HEK293 (cell line): ENCODE data around the gene GRK5.

ENCODE experiments used
- CTCF ChIA-PET: fragments of 350-600 bp; formaldehyde crosslinking; extraction: SDS; loops from one replicate; lab custom pipeline; 2021; ENCODE audit warnings: antibody characterized with exemption; lab: Yijun Ruan, JAX
- POLR2A ChIA-PET: fragments of 300-600 bp; formaldehyde crosslinking; extraction: SDS; loops from one replicate; lab custom pipeline; 2020; ENCODE audit warnings: antibody characterized with exemption, inconsistent platforms; lab: Yijun Ruan, JAX
- H3K27ac ChIP-seq: fragments of 200-500 bp; sonication (Bioruptor generic); 2 replicates; pipeline ENCODE4 v1.5.1; 2014; ENCODE audit warnings: low read depth, low read length, control low read depth, inconsistent platforms; ENCODE audit errors: extremely low read depth
- H3K36me3 ChIP-seq, 2 experiments: fragments of 200-500 bp in 1 of 2; sonication (Bioruptor generic) in 1 of 2; 1 replicate in 1 of 2; 2 replicates in 1 of 2; pipeline ENCODE4 v1.5.1; 2014 to 2017; ENCODE audit warnings: inconsistent platforms in 2 of 2, low read length in 2 of 2; ENCODE audit not compliant: control insufficient read depth in 2 of 2, insufficient read depth in 1 of 2
- H3K4me1 ChIP-seq: fragments of 200-500 bp; sonication (Bioruptor generic); 2 replicates; pipeline ENCODE4 v1.5.1; 2014; ENCODE audit warnings: mild to moderate bottlenecking, low read length, inconsistent platforms; ENCODE audit not compliant: control insufficient read depth, insufficient read depth
- H3K4me3 ChIP-seq: 2 replicates; pipeline ENCODE4 v1.5.1; 2011; ENCODE audit warnings: low read depth, mild to moderate bottlenecking, control low read depth, low read length, moderate library complexity
- H3K9me3 ChIP-seq: fragments of 200-500 bp; sonication (Bioruptor generic); 2 replicates; pipeline ENCODE4 v1.5.1; 2014; ENCODE audit warnings: low read depth, low read length, inconsistent platforms; ENCODE audit not compliant: control insufficient read depth, insufficient read depth
- BCL11A ChIP-seq: fragments of 450-650 bp; formaldehyde crosslinking; IDR thresholded peaks from 2 replicates; pipeline ENCODE4 v1.5.1; 2016; ENCODE audit warnings: low read depth, missing biosample characterization, missing genetic modification characterization
- FEZF1 ChIP-seq: fragments of 450-650 bp; formaldehyde crosslinking; IDR thresholded peaks from 2 replicates; pipeline ENCODE4 v1.5.1; 2016; ENCODE audit warnings: missing biosample characterization, missing genetic modification characterization
- GLI2 ChIP-seq: fragments of 450-650 bp; formaldehyde crosslinking; IDR thresholded peaks from 2 replicates; pipeline ENCODE4; 2017; ENCODE audit warnings: missing biosample characterization, missing genetic modification characterization, low read depth, borderline replicate concordance
- IKZF3 ChIP-seq: fragments of 450-650 bp; IDR thresholded peaks from 2 replicates; pipeline ENCODE4 v1.5.0; 2018; ENCODE audit warnings: missing biosample characterization, mild to moderate bottlenecking, missing genetic modification characterization, moderate library complexity
- KLF7 ChIP-seq: fragments of 450-650 bp; formaldehyde crosslinking; IDR thresholded peaks from 2 replicates; pipeline ENCODE4 v1.5.1; 2016; ENCODE audit warnings: missing biosample characterization, missing genetic modification characterization, borderline replicate concordance
- RBAK ChIP-seq: fragments of 450-650 bp; formaldehyde crosslinking; IDR thresholded peaks from 2 replicates; pipeline ENCODE4 v1.5.1; 2016; ENCODE audit warnings: missing biosample characterization, missing genetic modification characterization
- ZBTB1 ChIP-seq: fragments of 450-650 bp; formaldehyde crosslinking; IDR thresholded peaks from 2 replicates; pipeline ENCODE4 v1.5.1; 2016; ENCODE audit warnings: missing biosample characterization, missing genetic modification characterization
- ZNF121 ChIP-seq: fragments of 450-650 bp; formaldehyde crosslinking; IDR thresholded peaks from 2 replicates; pipeline ENCODE4 v1.5.1; 2016; ENCODE audit warnings: missing biosample characterization, missing genetic modification characterization
- ZNF133 ChIP-seq: fragments of 450-650 bp; formaldehyde crosslinking; IDR thresholded peaks from 2 replicates; pipeline ENCODE4 v1.5.1; 2016; ENCODE audit warnings: missing biosample characterization, missing genetic modification characterization
- ZNF174 ChIP-seq: fragments of 450-650 bp; formaldehyde crosslinking; IDR thresholded peaks from 2 replicates; pipeline ENCODE4 v1.5.0; 2017; ENCODE audit warnings: missing biosample characterization, mild to moderate bottlenecking, missing genetic modification characterization
- ZNF19 ChIP-seq: fragments of 450-650 bp; formaldehyde crosslinking; IDR thresholded peaks from 2 replicates; pipeline ENCODE4; 2016; ENCODE audit warnings: missing biosample characterization, missing genetic modification characterization, low read depth
- ZNF202 ChIP-seq: fragments of 450-650 bp; formaldehyde crosslinking; IDR thresholded peaks from 2 replicates; pipeline ENCODE4 v1.5.1; 2016; ENCODE audit warnings: missing biosample characterization, missing genetic modification characterization, borderline replicate concordance
- ZNF211 ChIP-seq: fragments of 450-650 bp; formaldehyde crosslinking; IDR thresholded peaks from 2 replicates; pipeline ENCODE4 v1.5.1; 2016; ENCODE audit warnings: low read depth, missing biosample characterization, missing genetic modification characterization
- ZNF302 ChIP-seq: fragments of 450-650 bp; formaldehyde crosslinking; IDR thresholded peaks from 2 replicates; pipeline ENCODE4 v1.5.1; 2016; ENCODE audit warnings: missing biosample characterization, missing genetic modification characterization, low read depth
- ZNF311 ChIP-seq: fragments of 450-650 bp; formaldehyde crosslinking; IDR thresholded peaks from 2 replicates; pipeline ENCODE4 v1.5.1; 2017; ENCODE audit warnings: missing biosample characterization, missing genetic modification characterization, borderline replicate concordance
- ZNF366 ChIP-seq: fragments of 450-650 bp; formaldehyde crosslinking; conservative IDR thresholded peaks from 2 replicates; pipeline ENCODE4 v1.5.1; 2016; ENCODE audit warnings: missing biosample characterization, missing genetic modification characterization
- ZNF37A ChIP-seq: fragments of 450-650 bp; IDR thresholded peaks from 2 replicates; pipeline ENCODE4 v1.5.1; 2018; ENCODE audit warnings: missing biosample characterization, missing genetic modification characterization
- ZNF433 ChIP-seq: fragments of 450-650 bp; formaldehyde crosslinking; IDR thresholded peaks from 2 replicates; pipeline ENCODE4 v1.5.1; 2016; ENCODE audit warnings: missing biosample characterization, missing genetic modification characterization, low read depth
- ZNF473 ChIP-seq: fragments of 450-650 bp; formaldehyde crosslinking; IDR thresholded peaks from 2 replicates; pipeline ENCODE4 v1.5.1; 2017; ENCODE audit warnings: missing biosample characterization, missing genetic modification characterization
- ZNF48 ChIP-seq: fragments of 450-650 bp; formaldehyde crosslinking; IDR thresholded peaks from 2 replicates; pipeline ENCODE4 v1.5.1; 2016; ENCODE audit warnings: missing biosample characterization, missing genetic modification characterization
- ZNF530 ChIP-seq: fragments of 450-650 bp; formaldehyde crosslinking; IDR thresholded peaks from 2 replicates; pipeline ENCODE4 v1.5.1; 2016; ENCODE audit warnings: low read depth, missing biosample characterization, missing genetic modification characterization
- ZNF585B ChIP-seq: fragments of 450-650 bp; formaldehyde crosslinking; IDR thresholded peaks from 2 replicates; pipeline ENCODE4 v1.5.1; 2016; ENCODE audit warnings: missing biosample characterization, missing genetic modification characterization
- ZNF626 ChIP-seq: fragments of 450-650 bp; sonication (Bioruptor Pico); formaldehyde crosslinking; IDR thresholded peaks from 2 replicates; pipeline ENCODE4 v1.5.1; 2018; ENCODE audit warnings: missing biosample characterization, missing genetic modification characterization, inconsistent platforms
- ZNF701 ChIP-seq: fragments of 450-650 bp; formaldehyde crosslinking; IDR thresholded peaks from 2 replicates; pipeline ENCODE4 v1.5.1; 2016; ENCODE audit warnings: missing biosample characterization, missing genetic modification characterization
- ZNF791 ChIP-seq: fragments of 450-650 bp; formaldehyde crosslinking; IDR thresholded peaks from 2 replicates; pipeline ENCODE4 v1.5.1; 2016; ENCODE audit warnings: missing biosample characterization, missing genetic modification characterization
- ZNF830 ChIP-seq: fragments of 450-650 bp; IDR thresholded peaks from 2 replicates; pipeline ENCODE4 v1.5.0; 2018; ENCODE audit warnings: missing biosample characterization, missing genetic modification characterization, low read depth, mild to moderate bottlenecking, moderate library complexity
- TF ChIP-seq, protein P1 (sequence below): fragments of 450-650 bp; formaldehyde crosslinking; IDR thresholded peaks from 2 replicates; pipeline ENCODE4 v1.5.1; 2016; ENCODE audit warnings: missing biosample characterization, missing genetic modification characterization

GRK5 gene

DNA sequence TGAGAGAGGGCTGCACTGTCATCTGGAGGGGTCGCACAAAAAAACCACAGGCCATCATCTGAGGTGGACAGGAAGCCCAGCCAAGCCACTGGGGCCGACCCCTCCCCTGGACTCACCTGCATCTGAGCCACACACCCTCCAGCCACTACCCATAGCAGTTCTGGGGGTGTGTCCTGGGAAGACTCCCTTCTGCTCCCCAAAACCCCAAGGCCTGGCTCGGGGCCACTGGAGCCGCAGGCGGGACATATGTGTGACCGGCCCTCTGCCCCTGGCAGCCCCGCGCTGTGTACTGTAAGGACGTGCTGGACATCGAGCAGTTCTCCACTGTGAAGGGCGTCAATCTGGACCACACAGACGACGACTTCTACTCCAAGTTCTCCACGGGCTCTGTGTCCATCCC is 245.0 kb downstream of the GRK5 start:
- Histone ChIP-seq H3K36me3 (no peaks in the 10 kb centered on the region), H3K4me1 (no peaks in the 10 kb centered on the region), H3K4me3 (no peak overlapping the region), H3K9me3 (no peaks in the 10 kb centered on the region), H3K27ac (no peak overlapping the region)
- POLR2A ChIA-PET, result no interaction called here
- CTCF ChIA-PET, result interaction anchor here (0.5 to 0.6 kb wide), 2 partner anchors 37 to 155 kb away, joined by 3 to 5 read pairs; no protein-coding TSS in a partner anchor
- no peak for TF ChIP-seq ZNF174 (tag by site-specific recombination)
- TF ChIP-seq ZNF626 (tag by site-specific recombination), result no peak
- TF ChIP-seq, all 188 proteins: peak for 0

DNA sequence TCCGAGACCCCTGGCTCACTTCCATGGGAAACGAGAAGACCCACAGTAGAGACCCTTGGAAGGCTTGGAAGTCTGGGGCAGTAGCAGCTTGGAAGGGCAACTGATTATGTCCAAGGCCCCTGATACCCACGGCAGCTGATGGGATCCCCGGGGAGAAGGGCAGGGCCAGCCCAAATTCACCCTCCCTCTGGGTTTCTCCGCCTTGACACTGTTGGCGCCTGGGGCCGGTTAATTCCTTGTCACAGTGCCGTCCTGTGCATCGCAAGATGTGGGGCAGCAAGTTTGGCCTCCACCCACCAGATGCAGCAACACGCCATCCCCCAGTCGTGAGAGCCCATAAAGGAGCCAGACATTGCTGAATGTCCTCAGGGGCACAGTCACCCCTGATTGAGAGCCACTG is 245.9 kb downstream of the GRK5 start:
- CTCF ChIA-PET, result interaction anchor here (0.5 kb wide), 1 partner anchor 255 kb away, joined by 3 read pairs; no protein-coding TSS in a partner anchor
- Histone ChIP-seq H3K27ac (no peak overlapping the region), H3K36me3 (no peaks in the 10 kb centered on the region), H3K4me3 (no peak overlapping the region), H3K4me1 (no peaks in the 10 kb centered on the region), H3K9me3 (no peaks in the 10 kb centered on the region)
- POLR2A ChIA-PET, result no interaction called here
- TF ChIP-seq ZNF211 (tag by site-specific recombination) (no peak), KLF7 (tag by site-specific recombination) (no peak), ZNF433 (tag by site-specific recombination) (no peak), ZNF48 (no peak), ZNF202 (tag by site-specific recombination) (no peak), IKZF3 (tag by site-specific recombination) (no peak), ZNF37A (no peak), ZNF366 (tag by site-specific recombination) (no peak), ZNF701 (tag by site-specific recombination) (no peak), ZNF302 (tag by site-specific recombination) (no peak), ZNF133 (tag by site-specific recombination) (no peak), ZNF830 (tag by site-specific recombination) (no peak), ZNF121 (tag by site-specific recombination) (no peak), GLI2 (tag by site-specific recombination) (no peak), ZNF473 (tag by site-specific recombination) (no peak), ZNF791 (no peak)

DNA sequence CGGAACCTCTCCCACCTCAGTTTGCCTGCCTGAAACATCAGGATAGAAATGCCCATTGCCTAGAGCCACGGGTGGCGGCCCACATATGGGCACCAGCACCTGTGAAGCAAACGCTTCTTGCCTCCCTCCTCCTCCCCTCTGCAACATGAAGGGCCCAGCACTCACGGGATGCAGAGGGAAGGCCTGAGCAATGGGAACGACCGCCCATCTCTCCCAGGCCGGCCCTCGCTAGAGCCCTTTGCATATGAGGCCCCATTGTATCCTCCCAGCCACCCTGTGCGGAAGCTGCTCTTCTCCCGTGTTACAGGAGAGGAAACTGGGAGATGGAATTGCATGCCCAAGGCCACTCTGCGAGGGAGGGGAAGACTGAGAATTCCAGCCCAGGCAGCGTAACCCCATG is 246.9 kb downstream of the GRK5 start:
- ChIA-PET POLR2A (no interaction called here), CTCF (interaction anchor here (0.7 kb wide), 1 partner anchor 9 kb away, joined by 3 read pairs; no protein-coding TSS in a partner anchor)
- TF ChIP-seq RBAK (tag by site-specific recombination), result no peak
- peak; percentile 65 for TF ChIP-seq ZNF585B (tag by site-specific recombination)
- no peak for TF ChIP-seq BCL11A (tag by site-specific recombination)
- no peak for TF ChIP-seq ZNF530 (tag by site-specific recombination)
- H3K4me3 ChIP-seq, result no peak overlapping the region
- H3K4me1 ChIP-seq, result no peaks in the 10 kb centered on the region
- H3K9me3 ChIP-seq, result no peaks in the 10 kb centered on the region
- no peak overlapping the region for H3K27ac ChIP-seq
- H3K36me3 ChIP-seq, result no peaks in the 10 kb centered on the region

DNA sequence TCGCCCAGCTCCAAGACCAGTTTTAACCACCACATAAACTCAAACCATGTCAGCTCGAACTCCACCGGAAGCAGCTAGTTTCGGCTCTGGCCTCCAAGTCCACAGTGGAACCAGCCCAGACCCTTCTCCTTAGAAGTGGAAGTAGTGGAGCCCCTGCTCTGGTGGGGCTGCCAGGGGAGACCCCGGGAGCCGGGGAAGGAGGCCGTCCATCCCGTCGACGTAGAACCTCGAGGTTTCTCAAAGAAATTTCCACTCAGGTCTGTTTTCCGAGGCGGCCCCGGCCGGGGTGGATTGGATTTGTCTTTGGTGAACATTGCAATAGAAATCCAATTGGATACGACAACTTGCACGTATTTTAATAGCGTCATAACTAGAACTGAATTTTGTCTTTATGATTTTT is 247.6 kb downstream of the GRK5 start:
- CTCF ChIA-PET, result no interaction called here
- H3K27ac ChIP-seq, result no peak overlapping the region
- no peak overlapping the region for H3K4me3 ChIP-seq
- H3K36me3 ChIP-seq, result no peaks in the 10 kb centered on the region
- TF ChIP-seq, protein P1, sequence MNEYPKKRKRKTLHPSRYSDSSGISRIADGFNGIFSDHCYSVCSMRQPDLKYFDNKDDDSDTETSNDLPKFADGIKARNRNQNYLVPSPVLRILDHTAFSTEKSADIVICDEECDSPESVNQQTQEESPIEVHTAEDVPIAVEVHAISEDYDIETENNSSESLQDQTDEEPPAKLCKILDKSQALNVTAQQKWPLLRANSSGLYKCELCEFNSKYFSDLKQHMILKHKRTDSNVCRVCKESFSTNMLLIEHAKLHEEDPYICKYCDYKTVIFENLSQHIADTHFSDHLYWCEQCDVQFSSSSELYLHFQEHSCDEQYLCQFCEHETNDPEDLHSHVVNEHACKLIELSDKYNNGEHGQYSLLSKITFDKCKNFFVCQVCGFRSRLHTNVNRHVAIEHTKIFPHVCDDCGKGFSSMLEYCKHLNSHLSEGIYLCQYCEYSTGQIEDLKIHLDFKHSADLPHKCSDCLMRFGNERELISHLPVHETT, result no peak
- TF ChIP-seq ZBTB1 (no peak), ZNF19 (tag by site-specific recombination) (no peak), ZNF311 (tag by site-specific recombination) (no peak), FEZF1 (no peak), ZNF174 (tag by site-specific recombination) (no peak)
- TF ChIP-seq, all 188 proteins: peak for 0
- POLR2A ChIA-PET, result interaction anchor here (0.5 kb wide), 1 partner anchor 245 kb away, joined by 3 read pairs; no protein-coding TSS in a partner anchor
- no peaks in the 10 kb centered on the region for H3K4me1 ChIP-seq
- H3K9me3 ChIP-seq, result no peaks in the 10 kb centered on the region
